Psoas muscle (tissue), 8 donors: ENCODE data around the gene NDUFB10. TPM values are rescaled to one million over a fixed set of nuclear protein-coding genes. Genes with fewer than 3 reads are reported as not detected.

Source experiments
- ATAC-seq, 4 donors: fragments of 200-7000 bp; cut with Tn5 transposase; one replicate each; pipeline ENCODE4 v1.9.1; 2020; ENCODE audit warnings: moderate library complexity in 3 of 4, mild to moderate bottlenecking in 2 of 4
- DNase-seq, 2 donors: peaks; one replicate each; pipeline ENCODE4 v3.0.0-alpha.2; 2020
- H3K27ac ChIP-seq: fragments of 200-600 bp; one replicate; pipeline ENCODE4 v1.8.0; 2022
- H3K27me3 ChIP-seq, 3 donors: fragments of 200-600 bp in 1 of 3; one replicate each; pipeline versions ENCODE4 v1.6.1 to v1.8.0; 2013 to 2022; ENCODE audit warnings: low read length in 2 of 3, mild to moderate bottlenecking in 2 of 3, moderate library complexity in 1 of 3; ENCODE audit not compliant: insufficient read depth in 3 of 3
- H3K36me3 ChIP-seq, 2 donors: fragments of 200-600 bp in 1 of 2; one replicate each; pipeline versions ENCODE4 v1.6.1 to v1.8.0; 2013 to 2022; ENCODE audit warnings: low read depth in 1 of 2, mild to moderate bottlenecking in 1 of 2, moderate library complexity in 1 of 2; ENCODE audit not compliant: insufficient read depth in 1 of 2
- H3K4me1 ChIP-seq: fragments of 200-600 bp; one replicate; pipeline ENCODE4 v1.8.0; 2022
- H3K4me3 ChIP-seq: fragments of 200-600 bp; one replicate; pipeline ENCODE4 v1.8.0; 2022; ENCODE audit warnings: mild to moderate bottlenecking
- H3K9me3 ChIP-seq: fragments of 200-600 bp; one replicate; pipeline ENCODE4 v1.8.0; 2022
- CTCF ChIP-seq: fragments of 200-600 bp; IDR thresholded peaks from one replicate; pipeline ENCODE4 v1.8.0; 2022; ENCODE audit warnings: antibody characterized with exemption
- WGBS, 3 donors: extraction: QIAGEN DNeasy Blood & Tissue Kit; methylation state at CpG; one replicate each; pipeline versions ENCODE4 v1.1.6 to v1.1.7; 2013; 5-methylcytosine and 5-hydroxymethylcytosine counted together
- intact Hi-C, 2 donors: fragments of 100-400 bp; cut with DNase I; formaldehyde crosslinking; loops; one replicate each; pipeline versions ENCODE4 v1.11.0 to v1.14.2; 2022
- polyA plus RNA-seq, 3 donors: library from polyadenylated mRNA; stranded (reverse); fragments of 200-250 nt; gene quantifications; one replicate each; pipeline ENCODE4 v1.2.3, GENCODE V29; 2013
- total RNA-seq, 4 donors: library from RNA; stranded (reverse); fragmentation: NEBNext Ultra II Directional in 2 of 4; extraction: Animal tissue kit (Norgen Biotek cat#: 25700) in 2 of 4; gene quantifications; one replicate each; pipeline versions ENCODE4 v1.2.1 to v1.2.4, GENCODE V29; 2021 to 2023
- donor health status: healthy with polysubstance abuse.
- donor health status: DM: no; HTN: no; CAD: no; lungs with moderate emphysema.
- donor health status: Bipolar disorder and iron deficiency.
- donor health status: healthy.
- donor health status: DM: yes; HTN: yes; CAD: no.
- donor health status: DM: no; HTN: no; CAD: no.
- donor health status: DM: no; HTN: no; CAD: no.
- donor health status: DM: yes; HTN: yes; CAD: no.

NDUFB10 gene
- total and polyA plus RNA-seq, 7 donors: 350 to 870 (median 465) TPM

- H3K4me1 ChIP-seq: peaks cover 46% of the 10 kb centered on the region
- H3K9me3 ChIP-seq: no peaks in the 10 kb centered on the region
- no peaks in the 10 kb centered on the region for H3K27me3 ChIP-seq
- H3K36me3 ChIP-seq: peaks cover 8 to 63% of the 10 kb centered on the region in 2 donors
- WGBS, 3 donors: 93 to 95% (median 95%) methylated on average over 17 to 19 of the region's 19 CpGs
- DNase-seq (no peak), ATAC-seq (no peak)
- H3K4me3 ChIP-seq: no peak overlapping the region
- intact Hi-C loops: no loop called here
- H3K27ac ChIP-seq: no peak overlapping the region
- TF ChIP-seq CTCF: no peak
Measured at GRCh38 chr16:2001035-2001434, 41.7 kb downstream of the NDUFB10 start.

GRCh38 chr16:2001456-2002355, 42.4 kb downstream of the NDUFB10 start:
- DNase-seq: peak in 1 of 2 donors; percentile 52

GRCh38 chr16:2002406-2003230, 43.3 kb downstream of the NDUFB10 start:
- intact Hi-C loops: no loop called here
- TF ChIP-seq CTCF: no peak
- no peak overlapping the region for H3K27ac ChIP-seq
- ATAC-seq (no peak), DNase-seq (peak in 1 of 2 donors; percentile 54)
- peaks cover 5 to 62% of the 10 kb centered on the region in 2 donors for H3K36me3 ChIP-seq
- H3K4me3 ChIP-seq: no peak overlapping the region
- H3K9me3 ChIP-seq: no peaks in the 10 kb centered on the region
- WGBS, 3 donors: 77 to 82% (median 80%) methylated on average over 46 to 47 of the region's 47 CpGs
- no peaks in the 10 kb centered on the region for H3K27me3 ChIP-seq
- H3K4me1 ChIP-seq: peaks cover 51% of the 10 kb centered on the region

More at GRCh38 chr16:2001456-2002355, 42.4 kb downstream of the NDUFB10 start:
- no peak overlapping the region for H3K4me3 ChIP-seq
- H3K9me3 ChIP-seq: no peaks in the 10 kb centered on the region
- peaks cover 49% of the 10 kb centered on the region for H3K4me1 ChIP-seq
- no peak for TF ChIP-seq CTCF
- H3K27ac ChIP-seq: no peak overlapping the region
- ATAC-seq: no peak
- WGBS, 3 donors: 92 to 95% (median 93%) methylated on average over 51 to 53 of the region's 53 CpGs
- H3K36me3 ChIP-seq: peaks cover 8 to 62% of the 10 kb centered on the region in 2 donors
- intact Hi-C loops: no loop called here
- H3K27me3 ChIP-seq: no peaks in the 10 kb centered on the region

GRCh38 chr16:2003231-2003826, 44.0 kb downstream of the NDUFB10 start:
- ATAC-seq (no peak), DNase-seq (peak in 1 of 2 donors; percentile 56)
- Histone ChIP-seq H3K36me3 (peaks cover 5 to 65% of the 10 kb centered on the region in 2 donors), H3K27ac (no peak overlapping the region), H3K4me3 (peak overlapping the region; percentile 41), H3K4me1 (peaks cover 51% of the 10 kb centered on the region), H3K9me3 (no peaks in the 10 kb centered on the region), H3K27me3 (no peaks in the 10 kb centered on the region)
- intact Hi-C loops: no loop called here
- 58 to 65% (median 62%) methylated on average over 8 of the region's 8 CpGs for WGBS, 3 donors
- TF ChIP-seq CTCF: no peak
